Panc1 (cell line): Measurements from ENCODE around the gene RASSF5. TPM values are rescaled to one million over a fixed set of nuclear protein-coding genes. Genes with fewer than 3 reads are reported as not detected.

ENCODE experiments used
- ATAC-seq: fragments of 200-7000 bp; cut with Tn5 transposase; 2 replicates; pipeline ENCODE4 v1.9.1; 2020; ENCODE audit warnings: mild to moderate bottlenecking, moderate library complexity
- BruUV-seq: library from RNA; stranded (reverse); fragments of 400-500 nt; replicated peaks from 2 replicates; lab custom pipeline; 2021; lab: Mats Ljungman, UMichigan
- CTCF ChIA-PET: fragments of 300-600 bp; sonication (Branson Sonifier 250); formaldehyde crosslinking; loops from one replicate; lab custom pipeline; 2022; ENCODE audit warnings: antibody characterized with exemption; lab: Charles Lee
- POLR2A ChIA-PET: fragments of 300-600 bp; sonication (Branson Sonifier 250); formaldehyde crosslinking; loops from one replicate; lab custom pipeline; 2022; ENCODE audit warnings: antibody characterized with exemption; lab: Charles Lee
- DNase-seq: peaks from one replicate; pipeline ENCODE4 v3.0.0-alpha.2; 2010; ENCODE audit warnings: low read depth, low spot score
- H3K27ac ChIP-seq: 2 replicates; pipeline ENCODE4 v1.5.1; 2011; ENCODE audit warnings: mild to moderate bottlenecking, low read length, inconsistent platforms
- H3K27me3 ChIP-seq: fragments of 200-500 bp; sonication (Bioruptor generic); 2 replicates; pipeline ENCODE4 v1.6.0; 2014; ENCODE audit warnings: low read length, inconsistent platforms; ENCODE audit not compliant: control insufficient read depth, insufficient read depth
- H3K36me3 ChIP-seq: fragments of 200-500 bp; sonication (Bioruptor generic); 2 replicates; pipeline ENCODE4 v1.5.1; 2014; ENCODE audit warnings: inconsistent platforms, mild to moderate bottlenecking, low read length, moderate library complexity; ENCODE audit not compliant: control insufficient read depth, insufficient read depth
- H3K4me1 ChIP-seq: 2 replicates; pipeline ENCODE4 v1.5.1; 2011; ENCODE audit warnings: inconsistent platforms, mild to moderate bottlenecking, low read length, moderate library complexity; ENCODE audit not compliant: control insufficient read depth, insufficient read depth
- H3K4me3 ChIP-seq, 2 experiments: 2 replicates each; pipeline ENCODE4 v1.5.1; 2011 to 2012; ENCODE audit warnings: low read depth in 2 of 2, low read length in 2 of 2, mild to moderate bottlenecking in 2 of 2, inconsistent platforms in 1 of 2, moderate library complexity in 1 of 2
- H3K9me3 ChIP-seq: fragments of 200-500 bp; sonication (Bioruptor generic); 2 replicates; pipeline ENCODE4 v1.5.1; 2014; ENCODE audit warnings: low read depth, mild to moderate bottlenecking, inconsistent platforms, low read length, moderate library complexity; ENCODE audit not compliant: control insufficient read depth, insufficient read depth
- POLR2AphosphoS5 ChIP-seq: IDR thresholded peaks from 2 replicates; pipeline ENCODE4 v1.6.1; 2012; ENCODE audit warnings: mild to moderate bottlenecking, low read depth, low read length, moderate library complexity
- SIN3A ChIP-seq: IDR thresholded peaks from 2 replicates; pipeline ENCODE4 v1.6.1; 2012; ENCODE audit warnings: low read depth, mild to moderate bottlenecking, low read length, moderate library complexity, borderline replicate concordance; ENCODE audit not compliant: insufficient read depth
- TCF7L2 ChIP-seq: IDR thresholded peaks from 2 replicates; pipeline ENCODE4 v1.6.1; 2011; ENCODE audit warnings: mild to moderate bottlenecking, low read depth, low read length, inconsistent platforms
- in situ Hi-C: cut with HindIII; loops from 2 replicates; pipeline ENCODE4 v1.10.0; 2016; ENCODE audit warnings: low sequenced_read_pairs, low pct_unique_long_range_greater_than_20kb
- intact Hi-C: fragments of 100-400 bp; cut with micrococcal nuclease; formaldehyde crosslinking; loops from one replicate; pipeline ENCODE4 v1.10.0; 2022; ENCODE audit not compliant: unreplicated experiment
- total RNA-seq: library from RNA; stranded (reverse); gene quantifications from one replicate; pipeline ENCODE4 v1.2.1, GENCODE V29; 2021; ENCODE audit not compliant: unreplicated experiment
- TF ChIP-seq, protein P1 (sequence below): fragments of 450-650 bp; IDR thresholded peaks from 2 replicates; pipeline ENCODE4 v1.5.1; 2017; ENCODE audit warnings: mild to moderate bottlenecking
- TF ChIP-seq, protein P2 (sequence below), 2 experiments: IDR thresholded peaks; 2 replicates each; pipeline ENCODE4 v1.6.1; 2011 to 2012; ENCODE audit warnings: low read depth in 2 of 2, control low read depth in 1 of 2, low read length in 1 of 2, mild to moderate bottlenecking in 1 of 2, moderate library complexity in 1 of 2; ENCODE audit not compliant: insufficient read depth in 1 of 2

The RASSF5 gene
- total RNA-seq, 1 experiment from 2014 or later, result 1.6 TPM

DNA sequence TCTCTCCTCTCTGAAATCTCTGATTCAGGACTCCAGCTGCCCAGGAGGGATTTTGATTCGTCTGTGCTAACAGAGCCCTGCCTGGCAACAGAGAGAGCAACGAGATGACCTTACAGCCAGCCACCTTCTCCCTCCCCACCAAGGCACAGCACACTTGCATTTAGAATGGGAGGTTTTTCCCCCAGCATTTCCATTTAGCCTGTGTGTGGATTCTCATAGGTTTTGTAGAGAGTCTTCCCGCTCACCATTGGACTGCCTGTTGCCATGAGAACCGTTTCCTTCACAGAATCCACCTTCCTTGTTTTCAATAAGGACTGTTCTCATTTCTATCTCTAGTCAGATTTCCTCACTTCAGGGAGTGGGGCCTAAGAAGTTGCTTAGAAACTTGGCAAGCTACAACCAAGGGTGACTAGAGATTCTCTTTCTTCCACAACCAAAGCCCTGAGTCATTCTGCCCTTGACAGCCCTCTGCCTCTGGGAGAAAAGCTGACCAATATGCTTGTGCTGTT lies 42.8 kb upstream of the RASSF5 start:
- no peak for DNase-seq
- POLR2A ChIA-PET, result no interaction called here
- CTCF ChIA-PET, result no interaction called here

DNA sequence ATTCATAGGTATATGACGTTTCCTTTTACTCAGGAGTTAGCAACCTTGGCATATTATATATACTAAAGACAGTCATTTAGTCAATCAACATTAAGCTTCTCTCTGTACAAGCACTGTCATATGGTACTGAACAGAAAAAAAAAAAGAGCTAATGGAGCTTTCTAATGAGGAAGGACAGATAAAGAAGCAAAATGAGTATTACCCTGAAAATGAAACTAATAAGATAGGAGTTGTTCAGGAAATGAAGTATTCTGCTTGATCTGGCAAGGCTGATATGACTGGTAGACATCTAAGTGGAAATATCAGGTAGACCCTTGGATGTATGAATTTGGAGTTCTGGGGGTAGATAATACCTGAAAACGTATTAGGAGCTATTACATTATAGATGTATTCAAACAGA lies 41.4 kb upstream of the RASSF5 start:
- no TSS peak for BruUV-seq
- in situ Hi-C loops, result no loop called here
- Histone ChIP-seq H3K27me3 (no peaks in the 10 kb centered on the region), H3K36me3 (no peaks in the 10 kb centered on the region), H3K27ac (no peak overlapping the region), H3K4me1 (peaks cover 14% of the 10 kb centered on the region), H3K4me3 (no peak overlapping the region), H3K9me3 (no peaks in the 10 kb centered on the region)
- ATAC-seq, result no peak
- intact Hi-C loops, result no loop called here
- TF ChIP-seq, protein P1, sequence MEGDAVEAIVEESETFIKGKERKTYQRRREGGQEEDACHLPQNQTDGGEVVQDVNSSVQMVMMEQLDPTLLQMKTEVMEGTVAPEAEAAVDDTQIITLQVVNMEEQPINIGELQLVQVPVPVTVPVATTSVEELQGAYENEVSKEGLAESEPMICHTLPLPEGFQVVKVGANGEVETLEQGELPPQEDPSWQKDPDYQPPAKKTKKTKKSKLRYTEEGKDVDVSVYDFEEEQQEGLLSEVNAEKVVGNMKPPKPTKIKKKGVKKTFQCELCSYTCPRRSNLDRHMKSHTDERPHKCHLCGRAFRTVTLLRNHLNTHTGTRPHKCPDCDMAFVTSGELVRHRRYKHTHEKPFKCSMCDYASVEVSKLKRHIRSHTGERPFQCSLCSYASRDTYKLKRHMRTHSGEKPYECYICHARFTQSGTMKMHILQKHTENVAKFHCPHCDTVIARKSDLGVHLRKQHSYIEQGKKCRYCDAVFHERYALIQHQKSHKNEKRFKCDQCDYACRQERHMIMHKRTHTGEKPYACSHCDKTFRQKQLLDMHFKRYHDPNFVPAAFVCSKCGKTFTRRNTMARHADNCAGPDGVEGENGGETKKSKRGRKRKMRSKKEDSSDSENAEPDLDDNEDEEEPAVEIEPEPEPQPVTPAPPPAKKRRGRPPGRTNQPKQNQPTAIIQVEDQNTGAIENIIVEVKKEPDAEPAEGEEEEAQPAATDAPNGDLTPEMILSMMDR, result no peak
- no peak for TF ChIP-seq SIN3A
- TF ChIP-seq TCF7L2, result no peak
- TF ChIP-seq, protein P2, sequence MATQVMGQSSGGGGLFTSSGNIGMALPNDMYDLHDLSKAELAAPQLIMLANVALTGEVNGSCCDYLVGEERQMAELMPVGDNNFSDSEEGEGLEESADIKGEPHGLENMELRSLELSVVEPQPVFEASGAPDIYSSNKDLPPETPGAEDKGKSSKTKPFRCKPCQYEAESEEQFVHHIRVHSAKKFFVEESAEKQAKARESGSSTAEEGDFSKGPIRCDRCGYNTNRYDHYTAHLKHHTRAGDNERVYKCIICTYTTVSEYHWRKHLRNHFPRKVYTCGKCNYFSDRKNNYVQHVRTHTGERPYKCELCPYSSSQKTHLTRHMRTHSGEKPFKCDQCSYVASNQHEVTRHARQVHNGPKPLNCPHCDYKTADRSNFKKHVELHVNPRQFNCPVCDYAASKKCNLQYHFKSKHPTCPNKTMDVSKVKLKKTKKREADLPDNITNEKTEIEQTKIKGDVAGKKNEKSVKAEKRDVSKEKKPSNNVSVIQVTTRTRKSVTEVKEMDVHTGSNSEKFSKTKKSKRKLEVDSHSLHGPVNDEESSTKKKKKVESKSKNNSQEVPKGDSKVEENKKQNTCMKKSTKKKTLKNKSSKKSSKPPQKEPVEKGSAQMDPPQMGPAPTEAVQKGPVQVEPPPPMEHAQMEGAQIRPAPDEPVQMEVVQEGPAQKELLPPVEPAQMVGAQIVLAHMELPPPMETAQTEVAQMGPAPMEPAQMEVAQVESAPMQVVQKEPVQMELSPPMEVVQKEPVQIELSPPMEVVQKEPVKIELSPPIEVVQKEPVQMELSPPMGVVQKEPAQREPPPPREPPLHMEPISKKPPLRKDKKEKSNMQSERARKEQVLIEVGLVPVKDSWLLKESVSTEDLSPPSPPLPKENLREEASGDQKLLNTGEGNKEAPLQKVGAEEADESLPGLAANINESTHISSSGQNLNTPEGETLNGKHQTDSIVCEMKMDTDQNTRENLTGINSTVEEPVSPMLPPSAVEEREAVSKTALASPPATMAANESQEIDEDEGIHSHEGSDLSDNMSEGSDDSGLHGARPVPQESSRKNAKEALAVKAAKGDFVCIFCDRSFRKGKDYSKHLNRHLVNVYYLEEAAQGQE (IDR thresholded peaks at IDR 0.05; ENCODE audit: insufficient read depth in 1 of 2, low read depth in 2 of 2, low read length in 1 of 2), result no peak
- no peak for TF ChIP-seq POLR2AphosphoS5
- DNase-seq, result no peak
- CTCF ChIA-PET, result no interaction called here
- POLR2A ChIA-PET, result no interaction called here

More for the DNA sequence above, 42.8 kb upstream of the RASSF5 start:
- H3K27ac ChIP-seq, result no peak overlapping the region
- TF ChIP-seq SIN3A (no peak), TCF7L2 (no peak), POLR2AphosphoS5 (no peak)
- TF ChIP-seq, protein P2 (IDR thresholded peaks at IDR 0.05; ENCODE audit: insufficient read depth in 1 of 2, low read depth in 2 of 2, low read length in 1 of 2), result no peak
- TF ChIP-seq, protein P1, result no peak
- no peaks in the 10 kb centered on the region for H3K9me3 ChIP-seq
- in situ Hi-C loops (no loop called here), intact Hi-C loops (no loop called here)
- no peak overlapping the region for H3K4me3 ChIP-seq
- no peak for ATAC-seq
- peaks cover 2% of the 10 kb centered on the region for H3K4me1 ChIP-seq
- no TSS peak for BruUV-seq
- H3K36me3 ChIP-seq, result no peaks in the 10 kb centered on the region
- H3K27me3 ChIP-seq, result no peaks in the 10 kb centered on the region
